ENCODE results near the gene COP1.

GRCh38 chr1:175911138-175911537, 295.9 kb downstream of the COP1 start:
- TF ChIP-seq CTCF (IDR thresholded peaks at IDR 0.05) (no peak), POLR2A (IDR thresholded peaks at IDR 0.05; ENCODE audit: low read depth) (no peak), EP300 (IDR thresholded peaks at IDR 0.05) (no peak), POLR2AphosphoS5 (IDR thresholded peaks at IDR 0.05) (no peak)
